Ovary (tissue), 9 donors: ENCODE measurements around the gene WIPI1. TPM values are rescaled to one million over a fixed set of nuclear protein-coding genes. Genes with fewer than 3 reads are reported as not detected.

ENCODE experiments used
- DNase-seq, 5 donors: peaks; one replicate each; pipeline ENCODE4 v3.0.0-alpha.2; 2019 to 2020
- H3K27ac ChIP-seq, 2 donors: fragments of 200-600 bp; one replicate each; pipeline versions ENCODE4 v1.5.1 to v1.8.0; 2019 to 2022
- H3K27me3 ChIP-seq: fragments of 200-600 bp; one replicate; pipeline ENCODE4 v1.8.0; 2022
- H3K36me3 ChIP-seq: fragments of 200-600 bp; sonication (generic); one replicate; pipeline ENCODE4 v1.5.1; 2019
- H3K4me1 ChIP-seq: one replicate; pipeline ENCODE4 v1.8.1; 2013; ENCODE audit warnings: mild to moderate bottlenecking, moderate library complexity; ENCODE audit not compliant: insufficient read depth
- H3K4me3 ChIP-seq: fragments of 200-600 bp; sonication (generic); one replicate; pipeline ENCODE4 v1.5.1; 2017
- H3K9me3 ChIP-seq, 2 donors: fragments of 200-600 bp in 1 of 2; sonication (generic) in 1 of 2; one replicate each; pipeline versions ENCODE4 v1.5.1 to v1.8.1; 2013 to 2019; ENCODE audit warnings: mild to moderate bottlenecking in 1 of 2, moderate library complexity in 1 of 2
- CTCF ChIP-seq, 3 donors: fragments of 450-650 bp in 2 of 3; fragments of 200-600 bp in 1 of 3; IDR thresholded peaks; one replicate each; pipeline versions ENCODE4 v1.5.1 to v1.8.0; 2016 to 2022; ENCODE audit warnings: antibody characterized with exemption in 3 of 3, mild to moderate bottlenecking in 1 of 3
- EP300 ChIP-seq: sonication (generic); formaldehyde crosslinking; IDR thresholded peaks from one replicate; pipeline ENCODE4 v1.6.1; 2017; ENCODE audit warnings: antibody characterized with exemption
- POLR2A ChIP-seq: fragments of 450-650 bp; IDR thresholded peaks from one replicate; pipeline ENCODE4 v1.6.1; 2017; ENCODE audit warnings: antibody characterized with exemption, mild to moderate bottlenecking, moderate library complexity
- WGBS, 3 donors: extraction: QIAGEN DNeasy Blood & Tissue Kit in 1 of 3; methylation state at CpG; one replicate each; pipeline versions ENCODE4 v1.1.5 to v1.1.7; 2013 to 2017; 5-methylcytosine and 5-hydroxymethylcytosine counted together
- intact Hi-C, 4 donors: fragments of 100-400 bp; cut with DNase I; formaldehyde crosslinking; loops; one replicate each; pipeline versions ENCODE4 v1.11.0 to v1.15.1; 2022 to 2023
- polyA plus RNA-seq, 2 donors: library from polyadenylated mRNA; stranded (reverse); fragments of 200-250 nt in 1 of 2; fragments of 350-450 nt in 1 of 2; fragmentation: Illumina TruSeq in 1 of 2; extraction: RNeasy Lipid Tissue Mini Kit (QIAGEN cat#74804) in 1 of 2; gene quantifications; one replicate each; pipeline ENCODE4 v1.2.3, GENCODE V29; 2013 to 2014
- total RNA-seq, 7 donors: library from RNA; depleted of rRNA in 2 of 7; stranded (reverse); fragments of >200 nt in 2 of 7; fragmentation: NEBNext Ultra II Directional in 3 of 7; extraction: Animal tissue kit (Norgen Biotek cat#: 25700) in 3 of 7; gene quantifications; one replicate each; pipeline versions ENCODE4 v1.1.0 to v1.2.4, GENCODE V29; 2016 to 2023
- donor health status: DM: no; HTN: no; CAD: no; lungs with moderate emphysema.
- donor health status: DM: no; HTN: no; CAD: no.
- donor health status: Bipolar disorder and iron deficiency.
- donor health status: DM: yes; HTN: yes; CAD: no.
- donor health status: DM: no; HTN: no; CAD: no.
- donor health status: DM: yes; HTN: yes; CAD: no.

WIPI1 gene
- total and polyA plus RNA-seq, 9 donors, result 15.9 to 53.3 (median 21.3) TPM

- Histone ChIP-seq H3K36me3 (no peaks in the 10 kb centered on the region), H3K27me3 (no peaks in the 10 kb centered on the region), H3K27ac (no peak overlapping the region), H3K4me3 (no peak overlapping the region), H3K4me1 (no peaks in the 10 kb centered on the region), H3K9me3 (no peaks in the 10 kb centered on the region)
- 70 to 81% (median 79%) methylated on average over 7 of the region's 7 CpGs for WGBS, 3 donors
- intact Hi-C loops, result loop anchor here in 2 of 4 donors (5.0 to 10.0 kb wide), 2 partner anchors 122 to 135 kb away; no protein-coding TSS in a partner anchor
- peak in 1 of 5 donors; percentile 11 for DNase-seq
- TF ChIP-seq CTCF (IDR thresholded peaks at IDR 0.05) (no peak), EP300 (no peak), POLR2A (no peak)
Observed at GRCh38 chr17:68397108-68397536, 60.2 kb downstream of the WIPI1 start.

GRCh38 chr17:68396226-68397107 is 60.8 kb downstream of the WIPI1 start:
- TF ChIP-seq EP300 (no peak), CTCF (IDR thresholded peaks at IDR 0.05) (no peak), POLR2A (no peak)
- H3K4me1 ChIP-seq, result no peaks in the 10 kb centered on the region
- H3K9me3 ChIP-seq, result no peaks in the 10 kb centered on the region
- DNase-seq, result no peak
- no peak overlapping the region for H3K27ac ChIP-seq
- no peaks in the 10 kb centered on the region for H3K27me3 ChIP-seq
- intact Hi-C loops, result loop anchor here in 2 of 4 donors (5.0 to 10.0 kb wide), 2 partner anchors 122 to 134 kb away; no protein-coding TSS in a partner anchor
- H3K36me3 ChIP-seq, result no peaks in the 10 kb centered on the region
- 71 to 79% (median 76%) methylated on average over 10 of the region's 10 CpGs for WGBS, 3 donors
- H3K4me3 ChIP-seq, result no peak overlapping the region

GRCh38 chr17:68394608-68395331 is 62.5 kb downstream of the WIPI1 start:
- TF ChIP-seq POLR2A (no peak), EP300 (no peak), CTCF (IDR thresholded peaks at IDR 0.05) (no peak)
- WGBS, 3 donors, result 82 to 98% (median 96%) methylated on average over 12 of the region's 12 CpGs
- Histone ChIP-seq H3K27me3 (no peaks in the 10 kb centered on the region), H3K9me3 (no peaks in the 10 kb centered on the region), H3K36me3 (no peaks in the 10 kb centered on the region), H3K4me3 (no peak overlapping the region), H3K4me1 (no peaks in the 10 kb centered on the region), H3K27ac (no peak overlapping the region)
- DNase-seq, result peak in 1 of 5 donors; percentile 22
- intact Hi-C loops, result loop anchor here in 2 of 4 donors (5.0 to 10.0 kb wide), 2 partner anchors 120 to 132 kb away; no protein-coding TSS in a partner anchor

- Histone ChIP-seq H3K9me3 (no peaks in the 10 kb centered on the region), H3K4me1 (peaks cover under 1% of the 10 kb centered on the region), H3K36me3 (no peaks in the 10 kb centered on the region), H3K4me3 (no peak overlapping the region), H3K27me3 (no peaks in the 10 kb centered on the region), H3K27ac (no peak overlapping the region)
- peak in 2 of 5 donors; percentile 65 to 66 for DNase-seq
- WGBS, 3 donors, result 70 to 75% (median 73%) methylated on average over 16 of the region's 16 CpGs
- intact Hi-C loops, result loop anchor here in 1 of 4 donors (10.0 kb wide), 1 partner anchor 117 kb away; no protein-coding TSS in a partner anchor
- TF ChIP-seq CTCF (IDR thresholded peaks at IDR 0.05) (no peak), POLR2A (no peak), EP300 (no peak)
Observed at GRCh38 chr17:68391561-68392268, 65.6 kb downstream of the WIPI1 start.
